ENCODE results near the gene AMOTL2. TPM values are rescaled to one million over a fixed set of nuclear protein-coding genes. Genes with fewer than 3 reads are reported as not detected.

AMOTL2 gene
- total RNA-seq, 1 experiment from 2014 or later, result 30.9 TPM

DNA sequence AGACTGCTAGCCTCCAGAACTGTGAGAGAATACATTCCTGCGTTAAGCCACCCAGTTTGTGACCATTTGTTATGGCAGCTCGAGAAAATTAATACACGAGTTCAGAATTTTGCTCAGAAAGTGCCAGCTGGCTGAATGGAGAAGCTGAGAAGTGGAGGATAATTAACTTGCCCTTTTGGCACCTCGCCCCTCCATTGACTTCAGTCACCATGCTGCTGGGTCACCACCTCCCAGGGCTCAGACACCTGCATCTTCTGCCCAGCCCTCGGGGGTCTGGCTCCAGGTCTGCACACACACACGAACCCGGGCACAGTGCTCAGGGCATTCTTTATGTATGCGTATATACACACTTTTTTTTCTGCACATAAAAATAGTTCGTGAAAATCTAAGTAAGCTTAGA, 32.0 kb downstream of the AMOTL2 start:
- WGBS (ENCODE audit: extremely low coverage, insufficient read length, low lambda C conversion rate), result no CpG with 5 or more reads among the region's 9 CpGs
- Histone ChIP-seq H3T11ph (ENCODE audit: low read length) (no peak overlapping the region), H3K14ac (ENCODE audit: insufficient read depth, low read length) (no peak overlapping the region), H2BK5ac (ENCODE audit: insufficient read length, low read length) (no peak overlapping the region), H4K91ac (ENCODE audit: insufficient read length, low read depth, low read length) (no peak overlapping the region), H3K56ac (ENCODE audit: insufficient read length, low read depth, low read length) (no peak overlapping the region), H4K20me1 (ENCODE audit: control insufficient read depth, insufficient read depth, insufficient read length) (no peaks in the 10 kb centered on the region), H3K23ac (ENCODE audit: insufficient read length, low read depth, low read length) (no peak overlapping the region), H4K8ac (replicated peaks; ENCODE audit: insufficient read length, low read depth, low read length) (no peak overlapping the region), H3K9ac (ENCODE audit: extremely low read depth, insufficient read length, low read length) (no peak overlapping the region), H2BK120ac (ENCODE audit: low read depth, low read length, poor library complexity, severe bottlenecking) (no peak overlapping the region), H3K79me1 (ENCODE audit: insufficient read depth, low read depth, low read length, poor library complexity, severe bottlenecking) (no peaks in the 10 kb centered on the region), H2AFZ (ENCODE audit: low read length) (no peak overlapping the region), H3K9me3 (ENCODE audit: control insufficient read depth, low read depth, low read length) (no peaks in the 10 kb centered on the region), H2BK12ac (ENCODE audit: insufficient read length, low read depth, low read length) (no peak overlapping the region), H3K79me2 (ENCODE audit: insufficient read depth, low read length) (no peaks in the 10 kb centered on the region), H2BK20ac (ENCODE audit: low read depth, low read length, poor library complexity, severe bottlenecking) (no peak overlapping the region), H3K18ac (ENCODE audit: insufficient read length, low read depth, low read length) (no peak overlapping the region), H3K27ac (ENCODE audit: insufficient read length, low read depth, low read length) (no peak overlapping the region), H2AK5ac (ENCODE audit: insufficient read length, low read length) (no peak overlapping the region), H3K4me2 (ENCODE audit: insufficient read depth, insufficient read length, low read length) (no peak overlapping the region), H2BK15ac (ENCODE audit: low read depth, low read length) (no peak overlapping the region), H3K27me3 (ENCODE audit: insufficient read depth, low read length) (no peaks in the 10 kb centered on the region), H3K23me2 (ENCODE audit: insufficient read length, low read depth, low read length, poor library complexity, severe bottlenecking) (no peaks in the 10 kb centered on the region), H3K4ac (ENCODE audit: low read depth, low read length) (no peak overlapping the region), H3K4me1 (ENCODE audit: insufficient read depth, low read length) (no peaks in the 10 kb centered on the region), H4K5ac (ENCODE audit: insufficient read length, low read depth, low read length) (no peak overlapping the region)
- Mint-ChIP-seq H3K4me3 (no peak overlapping the region), H3K27ac (no peak overlapping the region), H3K36me3 (ENCODE audit: insufficient read depth in 1 of 3, low read depth in 3 of 3) (peaks cover 0 to 6% (median 3%) of the 10 kb centered on the region in 3 experiments; a peak in 2 of 7 replicates), H3K27me3 (ENCODE audit: low read depth) (peaks cover 8% of the 10 kb centered on the region), H3K9me3 (peaks cover 4 to 7% of the 10 kb centered on the region in 2 experiments; a peak in 2 of 5 replicates), H3K4me1 (peaks cover 5 to 16% of the 10 kb centered on the region in 2 experiments; a peak in 3 of 4 replicates)
- DNase-seq, result no peak
- TF ChIP-seq CTCF (conservative IDR thresholded peaks at IDR 0.05), result no peak

Data from H9 (cell line).